ENCODE measurements around the gene IL9.
A peak's percentile ranks its signal among the peaks of the same experiment; 100 is the strongest.

The IL9 gene

GRCh38 chr5:135876146-135876545 is 19.5 kb downstream of the IL9 start:
- TF ChIP-seq ZBTB7A (IDR thresholded peaks at IDR 0.05; ENCODE audit: low read depth) (no peak), TCF12 (IDR thresholded peaks at IDR 0.05; ENCODE audit: low read depth) (no peak), TEAD4 (IDR thresholded peaks at IDR 0.05) (no peak), CEBPB (IDR thresholded peaks at IDR 0.05) (no peak), USF1 (IDR thresholded peaks at IDR 0.05) (no peak), EP300 (IDR thresholded peaks at IDR 0.05; ENCODE audit: borderline replicate concordance) (no peak), RAD21 (IDR thresholded peaks at IDR 0.05; ENCODE audit: low read depth) (no peak), YY1 (IDR thresholded peaks at IDR 0.05; ENCODE audit: low read depth) (no peak), TAF1 (IDR thresholded peaks at IDR 0.05; ENCODE audit: low read depth) (no peak), FOXM1 (IDR thresholded peaks at IDR 0.05; ENCODE audit: borderline replicate concordance, low read depth) (no peak), EGR1 (IDR thresholded peaks at IDR 0.05) (no peak)

GRCh38 chr5:135875567-135875966 is 20.1 kb downstream of the IL9 start:
- no peak for TF ChIP-seq USF1 (IDR thresholded peaks at IDR 0.05)
- TF ChIP-seq FOXM1 (IDR thresholded peaks at IDR 0.05; ENCODE audit: borderline replicate concordance, low read depth): no peak
- no peak for TF ChIP-seq RAD21 (IDR thresholded peaks at IDR 0.05; ENCODE audit: low read depth)
- TF ChIP-seq CEBPB (IDR thresholded peaks at IDR 0.05): no peak
- no peak for TF ChIP-seq REST (IDR thresholded peaks at IDR 0.05; ENCODE audit: low read depth)
- TF ChIP-seq TCF12 (IDR thresholded peaks at IDR 0.05; ENCODE audit: low read depth): no peak
- no peak for TF ChIP-seq TAF1 (IDR thresholded peaks at IDR 0.05; ENCODE audit: low read depth)
- TF ChIP-seq CREB1 (IDR thresholded peaks at IDR 0.05; ENCODE audit: low read depth): no peak

- TF ChIP-seq ZBTB7A (IDR thresholded peaks at IDR 0.05; ENCODE audit: low read depth): no peak
- TF ChIP-seq YY1 (IDR thresholded peaks at IDR 0.05; ENCODE audit: low read depth): no peak
- no peak for TF ChIP-seq USF1 (IDR thresholded peaks at IDR 0.05)
- TF ChIP-seq NFIC (IDR thresholded peaks at IDR 0.05): no peak
- no peak for TF ChIP-seq EGR1 (IDR thresholded peaks at IDR 0.05)
- no peak for TF ChIP-seq CEBPB (IDR thresholded peaks at IDR 0.05)
- TF ChIP-seq TAF1 (IDR thresholded peaks at IDR 0.05; ENCODE audit: low read depth): no peak
- TF ChIP-seq TCF12 (IDR thresholded peaks at IDR 0.05; ENCODE audit: low read depth): no peak
- TF ChIP-seq EP300 (IDR thresholded peaks at IDR 0.05; ENCODE audit: borderline replicate concordance): no peak
- TF ChIP-seq RAD21 (IDR thresholded peaks at IDR 0.05; ENCODE audit: low read depth): no peak
- TF ChIP-seq MAX (IDR thresholded peaks at IDR 0.05): no peak
- TF ChIP-seq CREB1 (IDR thresholded peaks at IDR 0.05; ENCODE audit: low read depth): no peak
- TF ChIP-seq REST (IDR thresholded peaks at IDR 0.05; ENCODE audit: low read depth): no peak
- TF ChIP-seq FOXM1 (IDR thresholded peaks at IDR 0.05; ENCODE audit: borderline replicate concordance, low read depth): no peak
- no peak for TF ChIP-seq TEAD4 (IDR thresholded peaks at IDR 0.05)
Observed at GRCh38 chr5:135874461-135874860, 21.2 kb downstream of the IL9 start.

- TF ChIP-seq EP300 (IDR thresholded peaks at IDR 0.05; ENCODE audit: borderline replicate concordance) (no peak), RAD21 (IDR thresholded peaks at IDR 0.05; ENCODE audit: low read depth) (peak; percentile 27; the same call in 1 of the 2 replicates), NFIC (IDR thresholded peaks at IDR 0.05) (no peak)
Observed at GRCh38 chr5:135873831-135874230, 21.8 kb downstream of the IL9 start.

- TF ChIP-seq CEBPB (IDR thresholded peaks at IDR 0.05): no peak
Observed at GRCh38 chr5:135871268-135871915, 24.2 kb downstream of the IL9 start.

- TF ChIP-seq NFIC (IDR thresholded peaks at IDR 0.05): no peak
- no peak for TF ChIP-seq EGR1 (IDR thresholded peaks at IDR 0.05)
- TF ChIP-seq TEAD4 (IDR thresholded peaks at IDR 0.05): no peak
- TF ChIP-seq ZBTB7A (IDR thresholded peaks at IDR 0.05; ENCODE audit: low read depth): no peak
- TF ChIP-seq TCF12 (IDR thresholded peaks at IDR 0.05; ENCODE audit: low read depth): no peak
- TF ChIP-seq FOXM1 (IDR thresholded peaks at IDR 0.05; ENCODE audit: borderline replicate concordance, low read depth): no peak
- TF ChIP-seq RAD21 (IDR thresholded peaks at IDR 0.05; ENCODE audit: low read depth): no peak
- no peak for TF ChIP-seq USF1 (IDR thresholded peaks at IDR 0.05)
- no peak for TF ChIP-seq TAF1 (IDR thresholded peaks at IDR 0.05; ENCODE audit: low read depth)
- no peak for TF ChIP-seq CREB1 (IDR thresholded peaks at IDR 0.05; ENCODE audit: low read depth)
- TF ChIP-seq CEBPB (IDR thresholded peaks at IDR 0.05): no peak
Observed at GRCh38 chr5:135869935-135870334, 25.7 kb downstream of the IL9 start.

Measured in Ishikawa (cell line).